A673 (cell line): ENCODE measurements around the gene COA8. TPM values are rescaled to one million over a fixed set of nuclear protein-coding genes. Genes with fewer than 3 reads are reported as not detected.

ENCODE experiments used
- BruUV-seq: library from RNA; stranded (reverse); fragments of 400-500 nt; replicated peaks from 2 replicates; lab custom pipeline; 2021; lab: Mats Ljungman, UMichigan
- CTCF ChIA-PET: fragments of 300-600 bp; sonication (Branson Sonifier 250); formaldehyde crosslinking; loops from one replicate; lab custom pipeline; 2022; ENCODE audit warnings: antibody characterized with exemption; lab: Charles Lee
- POLR2A ChIA-PET: fragments of 300-600 bp; sonication (Branson Sonifier 250); formaldehyde crosslinking; loops from one replicate; lab custom pipeline; 2022; ENCODE audit warnings: antibody characterized with exemption; ENCODE audit not compliant: low non-redundant PET; lab: Charles Lee
- DNase-seq: peaks from one replicate; pipeline ENCODE4 v3.0.0-alpha.2; 2015; ENCODE audit warnings: low spot score
- H3K27ac ChIP-seq: fragments of 200-600 bp; sonication (generic); 2 replicates; pipeline ENCODE4 v1.5.1; 2016; ENCODE audit warnings: mixed run types, low read depth, mild to moderate bottlenecking, mixed read lengths, antibody characterized with exemption, low read length; ENCODE audit not compliant: poor library complexity, severe bottlenecking
- H3K27me3 ChIP-seq: fragments of 200-600 bp; sonication (generic); replicated peaks from 2 replicates; pipeline ENCODE4 v1.6.1; 2017; ENCODE audit warnings: mixed run types, low read depth, mild to moderate bottlenecking, mixed read lengths, antibody characterized with exemption, low read length; ENCODE audit not compliant: insufficient read depth, poor library complexity
- H3K36me3 ChIP-seq: fragments of 200-600 bp; sonication (generic); 2 replicates; pipeline ENCODE4 v1.6.1; 2016; ENCODE audit warnings: mixed run types, mild to moderate bottlenecking, mixed read lengths, antibody characterized with exemption, low read length; ENCODE audit not compliant: insufficient read depth, poor library complexity, severe bottlenecking
- H3K4me1 ChIP-seq: fragments of 200-600 bp; sonication (generic); 2 replicates; pipeline ENCODE4 v1.6.1; 2017; ENCODE audit warnings: mixed run types, mild to moderate bottlenecking, mixed read lengths, antibody characterized with exemption, low read length; ENCODE audit not compliant: insufficient read depth, poor library complexity, severe bottlenecking
- H3K4me3 ChIP-seq: fragments of 200-600 bp; sonication (generic); 2 replicates; pipeline ENCODE4 v1.5.1; 2016; ENCODE audit warnings: low read depth, mixed run types, mild to moderate bottlenecking, mixed read lengths, low read length; ENCODE audit not compliant: poor library complexity, severe bottlenecking
- H3K9me3 ChIP-seq: fragments of 200-600 bp; sonication (generic); 2 replicates; pipeline ENCODE4 v1.6.1; 2016; ENCODE audit warnings: mixed run types, low read depth, mild to moderate bottlenecking, mixed read lengths, antibody characterized with exemption, low read length; ENCODE audit not compliant: poor library complexity, severe bottlenecking
- CTCF ChIP-seq: fragments of 300-800, 200-600 bp; sonication (generic); conservative IDR thresholded peaks from 2 replicates; pipeline ENCODE4 v1.5.1; 2017; ENCODE audit warnings: low read depth, mild to moderate bottlenecking, antibody characterized with exemption, low read length, moderate library complexity, mixed read lengths
- EZH2 ChIP-seq: fragments of 200-600 bp; sonication (generic); IDR thresholded peaks from 2 replicates; pipeline ENCODE4 v1.6.1; 2017; ENCODE audit warnings: borderline replicate concordance, low read depth, mild to moderate bottlenecking, mixed read lengths, antibody characterized with exemption, low read length; ENCODE audit not compliant: poor library complexity, severe bottlenecking
- intact Hi-C: fragments of 100-400 bp; cut with micrococcal nuclease; formaldehyde crosslinking; loops from one replicate; pipeline ENCODE4 v1.10.0; 2022; ENCODE audit not compliant: unreplicated experiment
- total RNA-seq: library from RNA; stranded (reverse); gene quantifications from 2 replicates; pipeline ENCODE4 v1.2.3, GENCODE V29; 2021

Gene COA8
- total RNA-seq, 1 experiment from 2014 or later: 51.0 TPM

- intact Hi-C loops: loop anchor here (5.0 kb wide), 1 partner anchor 45 kb away; no protein-coding TSS in a partner anchor
- no peaks in the 10 kb centered on the region for H3K27me3 ChIP-seq
- peaks cover 27% of the 10 kb centered on the region for H3K4me1 ChIP-seq
- no peak for TF ChIP-seq CTCF
- TF ChIP-seq EZH2: no peak
- no peak overlapping the region for H3K4me3 ChIP-seq
- H3K27ac ChIP-seq: no peak overlapping the region
- ChIA-PET CTCF (interaction anchor here (0.6 to 1.2 kb wide), 5 partner anchors 10 to 382 kb away, joined by 3 to 9 read pairs (median 3); no protein-coding TSS in a partner anchor), POLR2A (no interaction called here)
- no TSS peak for BruUV-seq
- H3K9me3 ChIP-seq: no peaks in the 10 kb centered on the region
- DNase-seq: no peak
- no peaks in the 10 kb centered on the region for H3K36me3 ChIP-seq
Observed at GRCh38 chr14:103547455-103547940, 15.3 kb upstream of the COA8 start.

GRCh38 chr14:103547941-103548462 lies 14.8 kb upstream of the COA8 start:
- Histone ChIP-seq H3K4me1 (peaks cover 22% of the 10 kb centered on the region), H3K9me3 (no peaks in the 10 kb centered on the region), H3K4me3 (no peak overlapping the region), H3K36me3 (no peaks in the 10 kb centered on the region), H3K27ac (no peak overlapping the region), H3K27me3 (no peaks in the 10 kb centered on the region)
- intact Hi-C loops: loop anchor here (5.0 kb wide), 1 partner anchor 46 kb away; no protein-coding TSS in a partner anchor
- POLR2A ChIA-PET: no interaction called here
- DNase-seq: no peak
- TF ChIP-seq EZH2: no peak
- TF ChIP-seq CTCF: no peak
- CTCF ChIA-PET: interaction anchor here (0.8 to 1.2 kb wide), 2 partner anchors 29 to 48 kb away, joined by 3 to 6 read pairs; no protein-coding TSS in a partner anchor
- no TSS peak for BruUV-seq

GRCh38 chr14:103548463-103549351 lies 14.1 kb upstream of the COA8 start:
- TF ChIP-seq EZH2: no peak
- no peak for TF ChIP-seq CTCF
- intact Hi-C loops: loop anchor here (5.0 kb wide), 1 partner anchor 46 kb away; no protein-coding TSS in a partner anchor
- no TSS peak for BruUV-seq
- H3K4me3 ChIP-seq: no peak overlapping the region
- H3K27me3 ChIP-seq: no peaks in the 10 kb centered on the region
- no peaks in the 10 kb centered on the region for H3K36me3 ChIP-seq
- POLR2A ChIA-PET: no interaction called here
- H3K9me3 ChIP-seq: no peaks in the 10 kb centered on the region
- no peak overlapping the region for H3K27ac ChIP-seq
- CTCF ChIA-PET: interaction anchor here (0.8 kb wide), 1 partner anchor 30 kb away, joined by 3 read pairs; no protein-coding TSS in a partner anchor
- DNase-seq: no peak
- H3K4me1 ChIP-seq: peaks cover 15% of the 10 kb centered on the region
